GM12878 (cell line): ENCODE measurements around the gene OR51E2.

Source experiments
- CEBPZ ChIP-seq: fragments of 150-350 bp; IDR thresholded peaks from 2 replicates; pipeline ENCODE4 v1.6.1; 2016; ENCODE audit warnings: low read depth, low read length
- MXI1 ChIP-seq: fragments of 150-350 bp; IDR thresholded peaks from 2 replicates; pipeline ENCODE4 v1.6.1; 2011; ENCODE audit warnings: low read depth, mild to moderate bottlenecking, inconsistent platforms, low read length, improper control_type of control experiment
- RAD21 ChIP-seq: IDR thresholded peaks from 2 replicates; pipeline ENCODE4 v1.6.1; 2011; ENCODE audit warnings: mild to moderate bottlenecking, low read depth, low read length, moderate library complexity; ENCODE audit not compliant: insufficient read depth
- YY1 ChIP-seq: IDR thresholded peaks from 2 replicates; pipeline ENCODE4 v1.6.1; 2011; ENCODE audit warnings: low read depth, mild to moderate bottlenecking, low read length
- ZBTB33 ChIP-seq: fragments of 450-650 bp; IDR thresholded peaks from 2 replicates; pipeline ENCODE4 v1.6.1; 2017; ENCODE audit warnings: mild to moderate bottlenecking

- TF ChIP-seq ZBTB33 (no peak), YY1 (no peak), MXI1 (no peak), CEBPZ (no peak), RAD21 (no peak)
Observed at GRCh38 chr11:4643682-4644081, 54.0 kb downstream of the OR51E2 start, which contains the start of gene OR51E1.
